IMR-90 (cell line): ENCODE measurements around the gene DENND1A.

ENCODE experiments used
- BHLHE40 ChIP-seq: fragments of 150-350 bp; IDR thresholded peaks from 2 replicates; pipeline ENCODE4 v1.6.1; 2016; ENCODE audit warnings: mild to moderate bottlenecking, low read depth, low read length
- CTCF ChIP-seq: conservative IDR thresholded peaks from 2 replicates; pipeline ENCODE4 v1.5.1; 2012; ENCODE audit warnings: mild to moderate bottlenecking, low read depth, low read length, improper control_type of control experiment
- POLR2A ChIP-seq: IDR thresholded peaks from 2 replicates; pipeline ENCODE4 v1.6.1; 2012; ENCODE audit warnings: mild to moderate bottlenecking, low read depth, low read length
- RAD21 ChIP-seq: IDR thresholded peaks from 2 replicates; pipeline ENCODE4 v1.6.1; 2012; ENCODE audit warnings: low read length, improper control_type of control experiment
- SMC3 ChIP-seq: fragments of 150-350 bp; IDR thresholded peaks from 2 replicates; pipeline ENCODE4 v1.6.1; 2016; ENCODE audit warnings: low read depth, mild to moderate bottlenecking, antibody characterized with exemption, low read length, moderate library complexity

- TF ChIP-seq POLR2A = no peak
- no peak for TF ChIP-seq CTCF
- TF ChIP-seq RAD21 = no peak
- no peak for TF ChIP-seq BHLHE40
- TF ChIP-seq SMC3 = no peak
Measured at GRCh38 chr9:123715258-123715657, 214.7 kb downstream of the DENND1A start.
